ENCODE measurements around the gene PDZD8.

PDZD8 gene

GRCh38 chr10:117390420-117390819, 15.2 kb upstream of the PDZD8 start:
- intact Hi-C loops (cut with DNase I; ENCODE audit: low total_unique reads): no loop called here
- Histone ChIP-seq H3K36me3 (no peaks in the 10 kb centered on the region), H3K9me3 (no peaks in the 10 kb centered on the region), H3K27me3 (peaks cover 0 to 28% of the 10 kb centered on the region in 2 donors), H3K4me1 (no peaks in the 10 kb centered on the region), H3K4me3 (no peak overlapping the region), H3K27ac (no peak overlapping the region)
- no peak for DNase-seq
- TF ChIP-seq, protein P1, sequence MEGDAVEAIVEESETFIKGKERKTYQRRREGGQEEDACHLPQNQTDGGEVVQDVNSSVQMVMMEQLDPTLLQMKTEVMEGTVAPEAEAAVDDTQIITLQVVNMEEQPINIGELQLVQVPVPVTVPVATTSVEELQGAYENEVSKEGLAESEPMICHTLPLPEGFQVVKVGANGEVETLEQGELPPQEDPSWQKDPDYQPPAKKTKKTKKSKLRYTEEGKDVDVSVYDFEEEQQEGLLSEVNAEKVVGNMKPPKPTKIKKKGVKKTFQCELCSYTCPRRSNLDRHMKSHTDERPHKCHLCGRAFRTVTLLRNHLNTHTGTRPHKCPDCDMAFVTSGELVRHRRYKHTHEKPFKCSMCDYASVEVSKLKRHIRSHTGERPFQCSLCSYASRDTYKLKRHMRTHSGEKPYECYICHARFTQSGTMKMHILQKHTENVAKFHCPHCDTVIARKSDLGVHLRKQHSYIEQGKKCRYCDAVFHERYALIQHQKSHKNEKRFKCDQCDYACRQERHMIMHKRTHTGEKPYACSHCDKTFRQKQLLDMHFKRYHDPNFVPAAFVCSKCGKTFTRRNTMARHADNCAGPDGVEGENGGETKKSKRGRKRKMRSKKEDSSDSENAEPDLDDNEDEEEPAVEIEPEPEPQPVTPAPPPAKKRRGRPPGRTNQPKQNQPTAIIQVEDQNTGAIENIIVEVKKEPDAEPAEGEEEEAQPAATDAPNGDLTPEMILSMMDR (IDR thresholded peaks at IDR 0.05): no peak

- no peak overlapping the region for H3K4me3 ChIP-seq
- intact Hi-C loops (cut with DNase I; ENCODE audit: low total_unique reads): no loop called here
- no peaks in the 10 kb centered on the region for H3K4me1 ChIP-seq
- TF ChIP-seq, protein P1 (IDR thresholded peaks at IDR 0.05): no peak
- no peaks in the 10 kb centered on the region for H3K36me3 ChIP-seq
- peaks cover 0 to 24% of the 10 kb centered on the region in 2 donors for H3K27me3 ChIP-seq
- no peak overlapping the region for H3K27ac ChIP-seq
- no peaks in the 10 kb centered on the region for H3K9me3 ChIP-seq
- DNase-seq: no peak
Observed at GRCh38 chr10:117386805-117387204, 11.6 kb upstream of the PDZD8 start.

DNA sequence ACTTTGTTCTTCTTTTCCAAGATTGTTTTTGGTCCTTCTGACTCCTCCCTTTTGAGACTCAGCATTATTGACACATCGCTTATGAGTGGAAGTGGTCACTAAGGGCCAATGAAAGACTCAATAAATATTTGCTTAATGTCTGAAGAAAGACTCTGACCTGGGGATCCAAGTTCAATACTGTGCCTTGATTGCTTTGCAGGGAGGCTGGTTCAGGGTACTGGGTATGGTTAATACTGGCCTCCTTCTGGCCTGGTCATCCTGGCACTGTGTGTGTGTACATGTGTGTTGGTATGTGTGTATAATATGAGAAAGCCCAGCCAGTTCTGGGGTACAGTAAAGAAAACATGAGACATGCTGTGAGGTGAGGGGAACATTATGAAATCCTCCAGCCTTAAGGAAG, 7.6 kb upstream of the PDZD8 start:
- H3K36me3 ChIP-seq: no peaks in the 10 kb centered on the region
- no peak overlapping the region for H3K4me3 ChIP-seq
- TF ChIP-seq, protein P1 (IDR thresholded peaks at IDR 0.05): no peak
- peaks cover 0 to 21% of the 10 kb centered on the region in 2 donors for H3K27me3 ChIP-seq
- intact Hi-C loops (cut with DNase I; ENCODE audit: low total_unique reads): no loop called here
- H3K9me3 ChIP-seq: no peaks in the 10 kb centered on the region
- no peaks in the 10 kb centered on the region for H3K4me1 ChIP-seq
- H3K27ac ChIP-seq: no peak overlapping the region
- DNase-seq: no peak

DNA sequence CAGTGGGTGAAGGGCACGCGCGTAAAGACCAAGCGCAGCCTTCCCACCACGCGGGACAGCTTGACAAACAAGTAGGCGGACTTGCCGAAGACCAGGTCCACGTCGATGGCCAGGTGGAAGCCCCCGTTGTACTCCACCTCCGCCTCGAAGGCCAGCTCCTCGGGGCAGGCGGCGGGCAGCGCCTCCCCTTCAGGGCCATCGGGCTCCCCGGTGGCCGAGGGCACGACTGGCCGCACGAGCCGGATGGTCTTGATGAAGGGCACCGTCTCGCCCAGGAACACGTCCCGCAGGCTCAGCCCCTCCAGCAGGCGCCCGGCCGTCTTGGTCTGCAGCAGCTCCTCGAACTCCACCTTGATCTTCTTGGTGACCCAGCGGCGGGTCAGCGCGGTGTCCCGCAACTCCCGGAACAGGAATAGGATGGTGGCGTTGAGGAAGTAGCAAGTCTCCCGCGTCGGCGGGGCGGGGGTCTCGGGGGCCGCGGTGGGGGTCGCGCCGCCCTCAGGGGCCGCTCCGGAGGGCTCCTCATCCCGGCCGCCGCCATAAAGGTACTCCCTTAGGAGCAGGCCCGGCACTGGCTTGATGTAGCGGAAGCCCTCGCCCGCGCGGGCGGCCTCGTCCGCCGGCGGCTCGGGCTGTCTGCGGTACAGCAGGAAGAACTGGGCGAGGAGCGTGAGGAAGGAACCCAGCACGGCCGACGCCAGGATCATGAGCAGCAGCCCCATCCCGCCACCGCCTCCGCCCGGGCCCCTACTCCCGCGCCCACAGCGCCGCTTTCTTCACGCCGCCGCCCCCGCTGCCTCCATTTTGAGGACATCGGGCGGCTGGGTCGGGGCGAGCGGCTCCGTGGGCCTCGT, 507 bp downstream of the PDZD8 start:
- Histone ChIP-seq H3K27ac (peak overlapping the region; percentile 95 to 96), H3K36me3 (no peaks in the 10 kb centered on the region), H3K4me3 (peak overlapping the region; percentile 90 to 91), H3K4me1 (peaks cover 0 to 45% (median 16%) of the 10 kb centered on the region in 4 donors), H3K27me3 (peaks cover 0 to 7% of the 10 kb centered on the region in 2 donors), H3K9me3 (no peaks in the 10 kb centered on the region)
- DNase-seq: peak; percentile 35 to 71
- TF ChIP-seq, protein P1 (IDR thresholded peaks at IDR 0.05): no peak
- intact Hi-C loops (cut with DNase I; ENCODE audit: low total_unique reads): loop anchor here (5.0 kb wide), 1 partner anchor 168 kb away; the partner anchor contains the start of gene EMX2

GRCh38 chr10:117373823-117374505, 1.3 kb downstream of the PDZD8 start:
- Histone ChIP-seq H3K9me3 (no peaks in the 10 kb centered on the region), H3K4me1 (peaks cover 0 to 52% (median 21%) of the 10 kb centered on the region in 4 donors), H3K27ac (peak overlapping the region; percentile 95 to 96), H3K36me3 (no peaks in the 10 kb centered on the region), H3K4me3 (peak overlapping the region; percentile 90 to 91), H3K27me3 (peaks cover 0 to 4% of the 10 kb centered on the region in 2 donors)
- intact Hi-C loops (cut with DNase I; ENCODE audit: low total_unique reads): no loop called here
- DNase-seq: peak; percentile 60 to 78
- TF ChIP-seq, protein P1 (IDR thresholded peaks at IDR 0.05): no peak
